Right lobe of liver (tissue), 6 donors: ENCODE data around the gene DCAF10. TPM values are rescaled to one million over a fixed set of nuclear protein-coding genes. Genes with fewer than 3 reads are reported as not detected.

Experiments used
- ATAC-seq, 4 donors: fragments of 200-7000 bp; cut with Tn5 transposase; one replicate each; pipeline ENCODE4 v1.9.1; 2020; ENCODE audit warnings: mild to moderate bottlenecking in 4 of 4, moderate library complexity in 4 of 4
- DNase-seq, 3 donors: peaks; one replicate each; pipeline ENCODE4 v3.0.0-alpha.2; 2020
- H3K27ac ChIP-seq, 3 donors: fragments of 200-600 bp; one replicate each; pipeline ENCODE4 v1.8.0; 2022
- H3K27me3 ChIP-seq, 2 donors: fragments of 200-600 bp; one replicate each; pipeline ENCODE4 v1.8.0; 2022
- H3K36me3 ChIP-seq, 4 donors: fragments of 200-600 bp; sonication (generic) in 1 of 4; one replicate each; pipeline versions ENCODE4 v1.5.1 to v1.8.0; 2017 to 2022; ENCODE audit warnings: control low read depth in 1 of 4
- H3K4me1 ChIP-seq, 4 donors: fragments of 200-600 bp; sonication (generic) in 1 of 4; one replicate each; pipeline versions ENCODE4 v1.5.1 to v1.8.0; 2017 to 2022; ENCODE audit warnings: control low read depth in 1 of 4
- H3K4me3 ChIP-seq, 3 donors: fragments of 200-600 bp; one replicate each; pipeline ENCODE4 v1.8.0; 2022
- H3K9me3 ChIP-seq, 4 donors: fragments of 200-600 bp; sonication (generic) in 1 of 4; one replicate each; pipeline versions ENCODE4 v1.5.1 to v1.8.0; 2017 to 2022; ENCODE audit warnings: control low read depth in 1 of 4
- POLR2A ChIP-seq: fragments of 450-650 bp; IDR thresholded peaks from one replicate; pipeline ENCODE4 v1.6.1; 2017; ENCODE audit warnings: antibody characterized with exemption, mild to moderate bottlenecking
- WGBS: methylation state at CpG from one replicate; pipeline ENCODE4 v1.1.6; 2018; ENCODE audit warnings: low coverage, low lambda C conversion rate; ENCODE audit not compliant: insufficient coverage; ENCODE audit errors: missing lambda C conversion rate; 5-methylcytosine and 5-hydroxymethylcytosine counted together
- intact Hi-C, 2 donors: fragments of 100-400 bp; cut with DNase I; formaldehyde crosslinking; loops; one replicate each; pipeline versions ENCODE4 v1.11.2 to v1.14.1; 2022
- total RNA-seq, 6 experiments: library from RNA; depleted of rRNA in 2 of 6; stranded (reverse); fragments of >200 nt in 2 of 6; fragmentation: NEBNext Ultra II Directional in 3 of 6; extraction: Animal tissue kit (Norgen Biotek cat#: 25700) in 3 of 6; gene quantifications; one replicate each; pipeline versions ENCODE4 v1.1.0 to v1.2.4, GENCODE V29; 2016 to 2023
- TF ChIP-seq, protein P1 (sequence below), 4 donors: fragments of 200-600 bp in 3 of 4; fragments of 450-650 bp in 1 of 4; IDR thresholded peaks; one replicate each; pipeline versions ENCODE4 v1.5.1 to v1.8.0; 2016 to 2022; ENCODE audit warnings: antibody characterized with exemption in 4 of 4, mild to moderate bottlenecking in 2 of 4
- donor health status: DM: no; HTN: yes; CAD: no.
- donor health status: DM: no; HTN: no; CAD: no.
- donor health status: DM: no; HTN: no; CAD: no.
- donor health status: DM: no; HTN: yes; CAD: no.
- donor health status: DM: no; HTN: yes; CAD: no.

DCAF10 gene
- total RNA-seq, 6 experiments from 2014 or later = 20.1 to 28.3 (median 23.1) TPM

DNA sequence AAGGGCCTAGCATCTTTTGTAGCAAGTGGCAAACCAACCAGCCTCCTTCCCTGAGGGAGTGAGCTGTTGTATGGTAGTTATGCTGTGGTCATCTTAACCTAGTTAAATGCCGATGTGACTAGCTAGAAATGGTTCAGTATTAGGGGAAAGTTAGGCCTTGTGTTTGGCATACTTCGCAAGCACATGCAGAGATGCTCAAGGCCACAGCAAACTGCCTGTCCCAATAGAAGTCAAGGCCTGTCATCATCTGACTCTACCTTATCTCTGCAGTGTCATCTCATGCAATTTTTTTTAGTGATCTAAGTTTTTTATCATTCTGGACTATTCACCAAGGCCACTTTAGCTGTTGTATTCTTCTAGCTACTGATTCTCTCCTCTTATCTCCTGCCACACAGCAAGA is 10.5 kb upstream of the DCAF10 start:
- Histone ChIP-seq H3K36me3 (no peaks in the 10 kb centered on the region), H3K9me3 (no peaks in the 10 kb centered on the region), H3K27ac (no peak overlapping the region), H3K4me1 (peaks cover 0 to 8% (median 2%) of the 10 kb centered on the region in 4 donors), H3K4me3 (no peak overlapping the region), H3K27me3 (no peaks in the 10 kb centered on the region)
- DNase-seq (no peak), ATAC-seq (no peak)
- intact Hi-C loops = no loop called here
- no CpG with 5 or more reads among the region's 2 CpGs for WGBS
- TF ChIP-seq, protein P1, sequence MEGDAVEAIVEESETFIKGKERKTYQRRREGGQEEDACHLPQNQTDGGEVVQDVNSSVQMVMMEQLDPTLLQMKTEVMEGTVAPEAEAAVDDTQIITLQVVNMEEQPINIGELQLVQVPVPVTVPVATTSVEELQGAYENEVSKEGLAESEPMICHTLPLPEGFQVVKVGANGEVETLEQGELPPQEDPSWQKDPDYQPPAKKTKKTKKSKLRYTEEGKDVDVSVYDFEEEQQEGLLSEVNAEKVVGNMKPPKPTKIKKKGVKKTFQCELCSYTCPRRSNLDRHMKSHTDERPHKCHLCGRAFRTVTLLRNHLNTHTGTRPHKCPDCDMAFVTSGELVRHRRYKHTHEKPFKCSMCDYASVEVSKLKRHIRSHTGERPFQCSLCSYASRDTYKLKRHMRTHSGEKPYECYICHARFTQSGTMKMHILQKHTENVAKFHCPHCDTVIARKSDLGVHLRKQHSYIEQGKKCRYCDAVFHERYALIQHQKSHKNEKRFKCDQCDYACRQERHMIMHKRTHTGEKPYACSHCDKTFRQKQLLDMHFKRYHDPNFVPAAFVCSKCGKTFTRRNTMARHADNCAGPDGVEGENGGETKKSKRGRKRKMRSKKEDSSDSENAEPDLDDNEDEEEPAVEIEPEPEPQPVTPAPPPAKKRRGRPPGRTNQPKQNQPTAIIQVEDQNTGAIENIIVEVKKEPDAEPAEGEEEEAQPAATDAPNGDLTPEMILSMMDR (IDR thresholded peaks at IDR 0.05) = no peak

DNA sequence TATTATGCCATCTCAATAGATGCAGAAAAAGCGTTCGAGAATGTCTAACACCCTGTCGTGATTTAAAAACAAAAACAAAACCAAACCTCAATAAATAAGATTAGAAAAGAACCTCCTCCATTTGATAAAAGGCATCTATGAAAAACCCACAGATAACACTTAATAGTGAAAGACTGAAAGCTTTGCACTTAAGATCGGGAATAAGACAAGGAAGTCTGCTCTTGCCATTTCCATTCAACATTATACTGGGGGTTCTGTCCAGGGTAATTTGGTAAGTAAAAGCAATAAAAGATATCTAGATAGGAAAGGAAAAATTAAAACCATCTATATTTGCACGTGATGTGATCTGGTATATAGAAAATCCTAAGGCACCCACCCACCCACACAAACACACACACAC is 8.5 kb upstream of the DCAF10 start:
- DNase-seq (no peak), ATAC-seq (no peak)
- Histone ChIP-seq H3K4me3 (no peak overlapping the region), H3K4me1 (peaks cover 0 to 4% (median 2%) of the 10 kb centered on the region in 4 donors), H3K9me3 (no peaks in the 10 kb centered on the region), H3K36me3 (no peaks in the 10 kb centered on the region), H3K27me3 (no peaks in the 10 kb centered on the region), H3K27ac (no peak overlapping the region)
- 92% methylated on average over 5 of the region's 5 CpGs for WGBS
- intact Hi-C loops = no loop called here
- TF ChIP-seq, protein P1 (IDR thresholded peaks at IDR 0.05) = no peak
- TF ChIP-seq POLR2A = no peak

DNA sequence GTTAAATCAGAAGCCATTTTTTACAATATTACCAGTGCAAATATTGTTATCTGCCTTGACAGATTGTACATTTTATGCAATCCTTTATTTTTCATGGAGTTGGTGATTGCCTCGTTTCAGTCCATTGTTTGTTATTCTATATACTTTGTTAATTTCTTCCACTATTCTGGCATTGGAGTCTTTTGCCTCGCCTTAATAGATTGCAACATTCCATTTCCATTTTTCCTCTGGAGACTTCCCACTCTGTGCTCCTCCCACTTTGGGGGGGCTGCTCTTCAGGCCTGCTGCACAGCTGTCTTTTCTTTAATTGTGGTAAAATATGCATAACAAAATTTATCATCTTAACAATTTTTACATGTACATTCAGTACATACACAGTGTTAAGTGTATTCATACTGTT is 4.4 kb upstream of the DCAF10 start:
- Histone ChIP-seq H3K4me3 (no peak overlapping the region), H3K27ac (no peak overlapping the region), H3K4me1 (no peaks in the 10 kb centered on the region), H3K27me3 (no peaks in the 10 kb centered on the region), H3K9me3 (no peaks in the 10 kb centered on the region), H3K36me3 (no peaks in the 10 kb centered on the region)
- DNase-seq = no peak
- TF ChIP-seq POLR2A = no peak
- TF ChIP-seq, protein P1 (IDR thresholded peaks at IDR 0.05) = no peak
- intact Hi-C loops = no loop called here
- WGBS = 51% methylated on average over 2 of the region's 2 CpGs
- no peak for ATAC-seq

DNA sequence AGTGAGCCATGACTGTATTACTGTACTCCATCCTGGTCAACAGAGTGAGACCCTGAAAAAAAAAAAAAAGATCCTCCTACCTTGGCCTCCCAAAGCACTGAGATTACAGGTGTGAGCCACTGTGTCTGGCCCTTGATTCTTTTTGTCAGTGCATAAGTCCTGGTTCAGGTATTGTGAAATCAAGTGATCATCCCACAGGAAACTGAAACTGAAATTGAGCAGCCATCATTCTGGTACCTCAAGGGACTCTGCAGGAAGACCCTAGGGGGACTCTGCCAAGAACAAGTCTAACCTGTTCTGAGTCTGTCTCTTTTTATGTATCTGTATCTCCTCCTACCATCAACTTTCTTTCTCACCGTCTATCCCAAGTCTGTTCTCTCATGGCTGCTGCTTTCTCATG is 1.9 kb upstream of the DCAF10 start:
- ATAC-seq (no peak), DNase-seq (no peak)
- H3K9me3 ChIP-seq = peaks cover 0 to 6% (median 0%) of the 10 kb centered on the region in 4 donors
- WGBS = 77% methylated on average over 1 of the region's 1 CpG
- H3K4me1 ChIP-seq = peaks cover 0 to 16% (median 6%) of the 10 kb centered on the region in 4 donors
- H3K27ac ChIP-seq = no peak overlapping the region
- no peak overlapping the region for H3K4me3 ChIP-seq
- intact Hi-C loops = no loop called here
- H3K36me3 ChIP-seq = peaks cover 0 to 4% (median 0%) of the 10 kb centered on the region in 4 donors
- TF ChIP-seq, protein P1 (IDR thresholded peaks at IDR 0.05) = no peak
- no peak for TF ChIP-seq POLR2A
- H3K27me3 ChIP-seq = no peaks in the 10 kb centered on the region
